Measurements from ENCODE around the gene PSMA1.

DNA sequence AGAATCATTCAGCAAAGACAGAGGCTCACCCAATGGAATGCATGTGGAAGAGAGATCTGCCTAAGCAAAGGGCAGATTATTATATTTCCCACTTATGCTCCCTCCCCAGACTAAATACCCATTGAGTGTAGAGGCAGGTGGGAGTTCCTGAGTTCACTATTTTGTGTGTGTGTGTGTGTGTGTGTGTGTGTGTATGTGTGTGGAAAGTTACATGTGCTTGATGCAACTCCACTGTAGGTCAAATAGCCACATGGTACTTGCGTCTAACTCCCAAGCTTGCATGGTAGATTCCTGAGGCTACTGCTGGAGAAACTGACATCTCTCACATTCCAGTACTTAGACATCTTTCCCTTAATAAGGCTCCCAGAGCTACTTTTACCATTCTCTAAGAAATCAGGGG lies 17.2 kb downstream of the PSMA1 start:
- TF ChIP-seq JUN (IDR thresholded peaks at IDR 0.05) (no peak), CTCF (IDR thresholded peaks at IDR 0.05) (no peak), PHF8 (IDR thresholded peaks at IDR 0.05; ENCODE audit: borderline replicate concordance, low read depth) (no peak), RNF2 (IDR thresholded peaks at IDR 0.05; ENCODE audit: borderline replicate concordance, low read depth) (no peak), MAX (IDR thresholded peaks at IDR 0.05) (no peak), CBX8 (IDR thresholded peaks at IDR 0.05) (no peak), CEBPB (IDR thresholded peaks at IDR 0.05) (no peak), HOXA7 (CRISPR knock-in tag; IDR thresholded peaks at IDR 0.05) (no peak), BHLHE40 (IDR thresholded peaks at IDR 0.05; ENCODE audit: low read depth, low read length) (no peak)
- TF ChIP-seq, protein P1, sequence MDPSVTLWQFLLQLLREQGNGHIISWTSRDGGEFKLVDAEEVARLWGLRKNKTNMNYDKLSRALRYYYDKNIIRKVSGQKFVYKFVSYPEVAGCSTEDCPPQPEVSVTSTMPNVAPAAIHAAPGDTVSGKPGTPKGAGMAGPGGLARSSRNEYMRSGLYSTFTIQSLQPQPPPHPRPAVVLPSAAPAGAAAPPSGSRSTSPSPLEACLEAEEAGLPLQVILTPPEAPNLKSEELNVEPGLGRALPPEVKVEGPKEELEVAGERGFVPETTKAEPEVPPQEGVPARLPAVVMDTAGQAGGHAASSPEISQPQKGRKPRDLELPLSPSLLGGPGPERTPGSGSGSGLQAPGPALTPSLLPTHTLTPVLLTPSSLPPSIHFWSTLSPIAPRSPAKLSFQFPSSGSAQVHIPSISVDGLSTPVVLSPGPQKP (IDR thresholded peaks at IDR 0.05; ENCODE audit: low read depth, low read length) = no peak

Data from A549 (cell line).